ENCODE measurements around the gene HSPA1A.

HSPA1A gene

GRCh38 chr6:31865205-31866118, 50.1 kb downstream of the HSPA1A start:
- no peak for DNase-seq (ENCODE audit: low read depth in 3 of 3)

All from stimulated activated CD4-positive, alpha-beta T cell treated with anti-CD3 and anti-CD28 coated beads, TNF-alpha, amount 100 ng/mL, for 4 hours (primary cell).